Stomach (tissue), 4 donors: ENCODE results near the gene CYB5D1.

Source experiments
- CTCF ChIP-seq, 7 experiments: fragments of 450-650 bp in 4 of 7; fragments of 200-600 bp in 3 of 7; sonication (generic) in 3 of 7; IDR thresholded peaks; one replicate each; pipeline ENCODE4 v1.5.1; 2016 to 2019; ENCODE audit warnings: antibody characterized with exemption in 7 of 7, control low read depth in 2 of 7, mild to moderate bottlenecking in 1 of 7
- POLR2AphosphoS5 ChIP-seq, 3 donors: sonication (generic); formaldehyde crosslinking; IDR thresholded peaks; one replicate each; pipeline ENCODE4 v1.6.1; 2016; ENCODE audit warnings: antibody characterized with exemption in 3 of 3

GRCh38 chr17:7843536-7844291, 14.1 kb upstream of the CYB5D1 start:
- TF ChIP-seq CTCF (IDR thresholded peaks at IDR 0.05) (no peak), POLR2AphosphoS5 (IDR thresholded peaks at IDR 0.05) (peak in 2 of 3 donors; percentile 73 to 77)
